ENCODE results near the gene SLK.

- TF ChIP-seq CTCF (IDR thresholded peaks at IDR 0.05) (no peak), POLR2A (IDR thresholded peaks at IDR 0.05) (no peak)
These were observed 12.4 kb upstream of the SLK start for GRCh38 chr10:103954543-103954942.
